T-helper 1 cell treated with Interleukin-12 subunit alpha and Interleukin-12 subunit beta and Interleukin-4 antibody, amounts not matched to agents 30 μg/mL and 1 μg/mL, for 36 hours (primary cell): ENCODE data around the gene EFNB2.

Experiments used
- H3K27ac Mint-ChIP-seq: one replicate; pipeline ENCODE4 v1.8.0; 2021; ENCODE audit warnings: mild to moderate bottlenecking, mixed read lengths
- H3K27me3 Mint-ChIP-seq: one replicate; pipeline ENCODE4 v1.8.0; 2021; ENCODE audit warnings: low read depth, mixed read lengths
- H3K36me3 Mint-ChIP-seq: one replicate; pipeline ENCODE4 v1.8.0; 2021; ENCODE audit warnings: low read depth, mixed read lengths
- H3K4me1 Mint-ChIP-seq: one replicate; pipeline ENCODE4 v1.8.0; 2021; ENCODE audit warnings: low read depth, mixed read lengths
- H3K4me3 Mint-ChIP-seq: one replicate; pipeline ENCODE4 v1.8.0; 2021; ENCODE audit warnings: mild to moderate bottlenecking, moderate library complexity, mixed read lengths
- H3K9me3 Mint-ChIP-seq: one replicate; pipeline ENCODE4 v1.8.0; 2021; ENCODE audit warnings: mixed read lengths

Gene EFNB2

GRCh38 chr13:106491928-106492587 is 43.4 kb downstream of the EFNB2 start:
- Mint-ChIP-seq H3K4me3 (no peak overlapping the region), H3K27me3 (peaks cover 63% of the 10 kb centered on the region), H3K27ac (no peak overlapping the region)

GRCh38 chr13:106491463-106491862 is 44.0 kb downstream of the EFNB2 start:
- Mint-ChIP-seq H3K27me3 (peaks cover 64% of the 10 kb centered on the region), H3K4me3 (no peak overlapping the region), H3K4me1 (peaks cover 20% of the 10 kb centered on the region), H3K36me3 (no peaks in the 10 kb centered on the region), H3K9me3 (no peaks in the 10 kb centered on the region), H3K27ac (no peak overlapping the region)

More at GRCh38 chr13:106491928-106492587, 43.4 kb downstream of the EFNB2 start:
- no peaks in the 10 kb centered on the region for H3K36me3 Mint-ChIP-seq
- peaks cover 20% of the 10 kb centered on the region for H3K4me1 Mint-ChIP-seq
- no peaks in the 10 kb centered on the region for H3K9me3 Mint-ChIP-seq

DNA sequence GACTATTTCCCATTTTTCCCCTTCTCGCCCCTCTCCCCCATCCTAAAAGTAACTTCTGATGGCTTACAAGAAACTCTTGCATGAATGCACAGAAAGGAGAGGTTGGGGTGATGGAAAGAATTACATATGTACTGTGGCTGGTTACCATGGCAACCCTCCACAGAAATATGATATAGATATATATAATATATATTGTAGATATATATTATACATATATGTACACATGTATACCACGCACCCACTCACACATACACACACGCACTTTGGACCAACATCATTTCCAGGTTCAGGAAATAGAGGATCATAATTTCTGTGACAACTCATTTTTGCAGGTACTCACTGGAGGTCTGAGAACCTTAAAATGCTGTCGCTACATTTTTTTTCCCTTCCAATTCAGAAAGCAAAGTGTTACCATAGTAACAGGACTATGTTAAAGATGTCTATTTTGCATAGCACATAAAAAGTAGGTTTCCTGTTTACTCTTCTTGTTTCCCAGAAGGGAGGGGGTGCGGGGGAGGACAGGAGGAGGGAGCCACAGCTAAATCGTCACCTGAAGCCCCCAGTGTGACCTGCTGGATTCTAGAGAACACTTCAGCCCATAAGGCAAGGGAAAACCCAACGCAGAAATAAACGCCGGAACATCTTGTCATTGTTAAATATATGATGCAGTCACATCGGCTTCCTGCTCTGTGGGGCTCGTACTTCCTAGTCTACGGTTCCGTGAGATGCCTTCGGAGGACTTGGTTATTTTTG is 44.7 kb downstream of the EFNB2 start:
- Mint-ChIP-seq H3K4me3 (peak overlapping the region; percentile 74), H3K27me3 (peaks cover 63% of the 10 kb centered on the region)

DNA sequence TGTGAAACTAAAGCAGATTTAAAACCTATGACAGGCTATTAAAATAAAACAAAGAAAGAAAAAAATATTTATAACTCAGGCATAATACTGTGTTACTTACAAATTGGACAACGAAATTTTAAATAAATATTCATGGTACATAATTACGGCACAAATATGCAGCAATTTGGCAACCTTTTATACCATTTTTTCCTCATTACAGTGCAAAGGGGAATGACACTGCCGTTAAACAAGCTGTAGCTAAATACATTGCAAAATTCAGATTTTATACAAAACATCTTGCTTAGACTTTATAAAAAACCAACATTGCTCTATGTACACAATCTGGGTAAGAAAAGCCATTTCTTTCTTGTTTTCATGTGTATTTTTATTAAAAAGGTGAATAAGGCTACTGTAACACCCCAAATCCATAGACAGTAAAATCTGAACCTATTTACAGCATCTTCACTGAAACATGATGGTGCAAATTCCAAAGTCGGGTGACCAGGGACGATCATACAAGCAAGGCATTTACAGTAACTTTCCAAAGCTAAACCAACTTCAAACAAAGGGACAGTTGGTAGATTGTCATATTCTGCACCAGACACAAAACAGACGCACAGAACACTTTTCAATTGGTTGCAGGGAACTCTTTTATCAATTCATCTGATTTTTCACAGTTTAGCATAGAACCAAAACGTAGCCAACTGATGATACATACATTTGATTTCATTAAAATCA is 45.5 kb downstream of the EFNB2 start:
- no peaks in the 10 kb centered on the region for H3K36me3 Mint-ChIP-seq
- no peak overlapping the region for H3K27ac Mint-ChIP-seq
- H3K9me3 Mint-ChIP-seq, result no peaks in the 10 kb centered on the region
- H3K4me1 Mint-ChIP-seq, result peaks cover 20% of the 10 kb centered on the region
- no peak overlapping the region for H3K4me3 Mint-ChIP-seq
- peaks cover 66% of the 10 kb centered on the region for H3K27me3 Mint-ChIP-seq

More for the DNA sequence above, 44.7 kb downstream of the EFNB2 start:
- H3K36me3 Mint-ChIP-seq, result no peaks in the 10 kb centered on the region
- H3K4me1 Mint-ChIP-seq, result peaks cover 20% of the 10 kb centered on the region
- H3K9me3 Mint-ChIP-seq, result no peaks in the 10 kb centered on the region
- H3K27ac Mint-ChIP-seq, result no peak overlapping the region

- Mint-ChIP-seq H3K4me1 (peaks cover 19% of the 10 kb centered on the region), H3K27me3 (peaks cover 67% of the 10 kb centered on the region)
These were observed 46.8 kb downstream of the EFNB2 start for GRCh38 chr13:106488686-106489085.

DNA sequence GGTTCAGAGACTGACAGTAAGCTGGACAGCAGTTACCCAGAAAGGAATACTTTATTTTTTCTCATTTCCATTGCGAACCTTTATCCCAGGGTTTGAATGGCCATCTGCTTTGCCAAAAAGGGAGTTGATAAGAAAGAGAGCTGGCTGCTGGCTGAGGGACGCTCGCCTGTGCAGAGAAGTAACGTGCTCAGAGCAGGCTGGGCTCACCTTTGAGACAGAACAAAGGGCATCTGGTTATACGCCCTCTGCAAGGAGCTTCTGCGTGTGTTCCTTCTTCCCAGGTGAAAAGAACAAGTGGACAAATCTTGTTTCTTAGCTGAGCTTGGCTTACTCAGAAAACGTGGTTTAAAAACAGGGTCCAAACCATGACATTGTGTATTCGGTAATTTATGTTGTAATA is 47.4 kb downstream of the EFNB2 start:
- no peak overlapping the region for H3K27ac Mint-ChIP-seq
- H3K9me3 Mint-ChIP-seq, result no peaks in the 10 kb centered on the region
- H3K27me3 Mint-ChIP-seq, result peaks cover 71% of the 10 kb centered on the region
- peaks cover 13% of the 10 kb centered on the region for H3K4me1 Mint-ChIP-seq
- no peak overlapping the region for H3K4me3 Mint-ChIP-seq
- no peaks in the 10 kb centered on the region for H3K36me3 Mint-ChIP-seq

More at GRCh38 chr13:106488686-106489085, 46.8 kb downstream of the EFNB2 start:
- no peaks in the 10 kb centered on the region for H3K36me3 Mint-ChIP-seq
- no peak overlapping the region for H3K4me3 Mint-ChIP-seq
- no peaks in the 10 kb centered on the region for H3K9me3 Mint-ChIP-seq
- H3K27ac Mint-ChIP-seq, result no peak overlapping the region

- no peak overlapping the region for H3K27ac Mint-ChIP-seq
- no peaks in the 10 kb centered on the region for H3K36me3 Mint-ChIP-seq
- H3K4me3 Mint-ChIP-seq, result no peak overlapping the region
- peaks cover 72% of the 10 kb centered on the region for H3K27me3 Mint-ChIP-seq
- no peaks in the 10 kb centered on the region for H3K9me3 Mint-ChIP-seq
- H3K4me1 Mint-ChIP-seq, result peaks cover 11% of the 10 kb centered on the region
These were observed 48.3 kb downstream of the EFNB2 start for GRCh38 chr13:106487129-106487528.

DNA sequence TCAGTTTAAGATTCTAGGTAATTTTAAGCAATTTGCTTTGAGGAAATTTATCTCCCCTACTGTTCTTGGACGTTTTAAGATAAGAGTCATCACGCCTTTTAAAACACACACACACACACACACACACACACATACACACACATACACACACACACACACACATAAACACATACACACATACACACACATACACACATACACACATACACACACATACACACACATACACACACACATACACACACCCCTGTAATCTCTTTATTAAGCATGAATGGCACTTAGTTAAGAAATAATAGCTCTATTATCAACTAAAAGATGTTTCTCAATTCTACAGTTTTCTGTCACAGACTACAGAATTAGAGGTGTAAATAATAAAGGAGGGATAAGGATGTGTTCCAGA is 49.2 kb downstream of the EFNB2 start:
- peaks cover 6% of the 10 kb centered on the region for H3K4me1 Mint-ChIP-seq
- no peaks in the 10 kb centered on the region for H3K9me3 Mint-ChIP-seq
- H3K27me3 Mint-ChIP-seq, result peaks cover 72% of the 10 kb centered on the region
- H3K4me3 Mint-ChIP-seq, result no peak overlapping the region
- H3K27ac Mint-ChIP-seq, result no peak overlapping the region
- no peaks in the 10 kb centered on the region for H3K36me3 Mint-ChIP-seq

DNA sequence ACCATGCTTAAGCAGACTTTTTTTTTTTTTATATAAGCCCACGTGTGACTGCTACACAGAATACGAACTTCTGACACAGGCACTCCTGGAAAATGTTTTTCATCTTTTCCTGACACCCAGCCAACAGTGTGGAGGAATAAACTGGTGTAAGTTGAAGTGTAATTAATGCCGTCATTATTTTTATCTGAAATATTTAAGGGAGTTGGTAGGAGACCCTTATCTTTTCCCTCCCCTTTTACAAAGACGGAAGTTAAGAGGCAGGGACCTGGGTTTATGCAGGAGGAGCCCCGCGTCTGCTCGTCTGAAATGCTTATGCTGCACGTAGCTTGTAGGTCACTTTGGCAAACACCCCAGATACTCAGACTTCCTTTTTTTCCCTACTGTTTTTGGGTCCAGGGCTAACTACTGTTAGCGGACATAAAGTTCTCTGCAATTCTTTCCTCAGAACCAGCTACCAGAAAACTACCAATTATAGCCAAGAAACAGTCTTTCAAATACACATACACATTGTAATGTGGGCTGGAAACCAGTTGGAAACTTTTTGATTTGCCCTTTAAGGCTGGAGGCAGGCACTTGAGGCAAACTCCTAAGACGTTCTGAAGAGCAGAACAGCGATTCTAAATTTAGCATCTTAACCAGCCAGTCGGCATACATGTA is 50.8 kb downstream of the EFNB2 start:
- Mint-ChIP-seq H3K36me3 (no peaks in the 10 kb centered on the region), H3K4me1 (no peaks in the 10 kb centered on the region), H3K27ac (no peak overlapping the region), H3K27me3 (peaks cover 62% of the 10 kb centered on the region), H3K4me3 (no peak overlapping the region), H3K9me3 (no peaks in the 10 kb centered on the region)

DNA sequence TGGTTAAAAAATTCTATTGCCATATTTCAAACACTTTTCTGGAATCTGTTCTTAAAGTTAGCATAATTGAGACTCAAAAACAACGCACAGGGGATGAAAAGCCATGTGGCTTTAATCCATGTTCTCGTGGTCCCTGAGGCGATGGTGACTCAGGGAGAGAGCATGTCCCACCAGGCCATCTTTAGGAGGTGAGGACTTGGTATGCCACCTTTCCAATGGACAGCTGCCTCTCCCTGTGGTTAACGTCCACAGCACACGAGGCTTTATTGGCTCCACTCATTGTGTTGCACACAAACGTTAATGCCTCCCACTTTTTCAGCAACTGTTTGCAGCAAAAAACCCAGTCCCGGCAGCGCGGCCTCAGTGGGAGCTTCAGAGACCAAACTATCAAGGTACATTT is 51.4 kb downstream of the EFNB2 start:
- no peaks in the 10 kb centered on the region for H3K36me3 Mint-ChIP-seq
- no peaks in the 10 kb centered on the region for H3K9me3 Mint-ChIP-seq
- H3K4me1 Mint-ChIP-seq, result no peaks in the 10 kb centered on the region
- no peak overlapping the region for H3K4me3 Mint-ChIP-seq
- H3K27me3 Mint-ChIP-seq, result peaks cover 57% of the 10 kb centered on the region
- no peak overlapping the region for H3K27ac Mint-ChIP-seq

- peaks cover 44% of the 10 kb centered on the region for H3K27me3 Mint-ChIP-seq
- H3K4me1 Mint-ChIP-seq, result no peaks in the 10 kb centered on the region
- no peak overlapping the region for H3K4me3 Mint-ChIP-seq
- H3K27ac Mint-ChIP-seq, result no peak overlapping the region
- H3K9me3 Mint-ChIP-seq, result no peaks in the 10 kb centered on the region
- no peaks in the 10 kb centered on the region for H3K36me3 Mint-ChIP-seq
These were observed 53.5 kb downstream of the EFNB2 start for GRCh38 chr13:106481919-106482318.

GRCh38 chr13:106480351-106480910 is 55.0 kb downstream of the EFNB2 start:
- Mint-ChIP-seq H3K36me3 (no peaks in the 10 kb centered on the region), H3K4me3 (no peak overlapping the region), H3K9me3 (no peaks in the 10 kb centered on the region), H3K27me3 (peaks cover 31% of the 10 kb centered on the region), H3K27ac (no peak overlapping the region), H3K4me1 (no peaks in the 10 kb centered on the region)

DNA sequence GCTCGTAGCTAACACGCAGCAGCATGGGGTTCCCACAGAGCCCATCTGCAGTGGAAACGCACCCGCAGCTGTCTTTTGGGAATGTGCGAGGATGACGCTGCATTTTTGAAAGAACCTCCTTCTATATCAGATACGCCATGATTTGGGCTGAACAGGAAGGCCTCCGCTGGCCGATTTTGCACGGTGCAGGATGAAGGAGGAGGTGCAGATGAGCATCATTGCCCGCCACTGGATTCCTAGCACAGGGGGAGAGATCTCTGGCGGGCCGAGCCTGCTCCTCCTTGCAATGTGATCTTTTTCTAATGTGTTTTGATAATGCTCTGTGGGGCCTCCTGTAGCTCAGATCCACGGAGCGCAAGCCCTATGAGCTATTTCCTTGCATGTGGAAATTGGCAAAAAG is 55.5 kb downstream of the EFNB2 start:
- peaks cover 26% of the 10 kb centered on the region for H3K27me3 Mint-ChIP-seq
- no peaks in the 10 kb centered on the region for H3K36me3 Mint-ChIP-seq
- H3K9me3 Mint-ChIP-seq, result no peaks in the 10 kb centered on the region
- no peak overlapping the region for H3K4me3 Mint-ChIP-seq
- H3K4me1 Mint-ChIP-seq, result no peaks in the 10 kb centered on the region
- H3K27ac Mint-ChIP-seq, result no peak overlapping the region

- H3K36me3 Mint-ChIP-seq, result no peaks in the 10 kb centered on the region
- no peaks in the 10 kb centered on the region for H3K4me1 Mint-ChIP-seq
- H3K27me3 Mint-ChIP-seq, result peaks cover 10% of the 10 kb centered on the region
- H3K9me3 Mint-ChIP-seq, result no peaks in the 10 kb centered on the region
- no peak overlapping the region for H3K4me3 Mint-ChIP-seq
- H3K27ac Mint-ChIP-seq, result no peak overlapping the region
These were observed 57.3 kb downstream of the EFNB2 start for GRCh38 chr13:106478116-106478515.
